Activated CD4-positive, CD25-positive, alpha-beta regulatory T cell treated with anti-CD3 and anti-CD28 coated beads, Interleukin-2, amount 50 U/mL, for 24 hours (primary cell): ENCODE measurements around the gene PEX26.
A peak's percentile ranks its signal among the peaks of the same experiment; 100 is the strongest.
"Not testable (repeated sequence)": the region's sequence is repeated elsewhere in the genome, so short reads cannot be mapped to it uniquely, and the experiment has no call there.

Source experiments
- ATAC-seq, 2 donors: fragments of 150-1000 bp; cut with Tn5 transposase; one replicate each; pipeline ENCODE4 v1.10.0; 2021; ENCODE audit warnings: mild to moderate bottlenecking in 1 of 2, moderate library complexity in 1 of 2

Gene PEX26

GRCh38 chr22:18077639-18078328 lies at the start of gene PEX26:
TSS of gene PEX26 (plus strand) at chr22:18077990. CDS start at chr22:18078377, 387 bp downstream.
- peak; percentile 99 for ATAC-seq

GRCh38 chr22:18028817-18029527 lies 48.8 kb upstream of the PEX26 start:
- no peak for ATAC-seq

- ATAC-seq: no peak
Observed at GRCh38 chr22:18029686-18030267, 48.0 kb upstream of the PEX26 start.

- no peak for ATAC-seq
Observed at GRCh38 chr22:18031695-18032454, 45.9 kb upstream of the PEX26 start.

GRCh38 chr22:18032455-18033101 lies 45.2 kb upstream of the PEX26 start:
- no peak for ATAC-seq

GRCh38 chr22:18033204-18033998 lies 44.4 kb upstream of the PEX26 start:
- ATAC-seq: no peak

GRCh38 chr22:18034076-18034475 lies 43.7 kb upstream of the PEX26 start:
- ATAC-seq: no peak

GRCh38 chr22:18035751-18036150 lies 42.0 kb upstream of the PEX26 start:
- no peak for ATAC-seq

GRCh38 chr22:18040898-18041297 lies 36.9 kb upstream of the PEX26 start:
- not testable (repeated sequence) for ATAC-seq

GRCh38 chr22:18042685-18043084 lies 35.1 kb upstream of the PEX26 start:
- ATAC-seq: no peak

GRCh38 chr22:18044548-18045271 lies 33.1 kb upstream of the PEX26 start:
- no peak for ATAC-seq

- ATAC-seq: no peak
Observed at GRCh38 chr22:18045794-18046193, 32.0 kb upstream of the PEX26 start.

- no peak for ATAC-seq
Observed at GRCh38 chr22:18048041-18048440, 29.7 kb upstream of the PEX26 start.

GRCh38 chr22:18048441-18048898 lies 29.3 kb upstream of the PEX26 start:
- no peak for ATAC-seq

GRCh38 chr22:18050065-18050464 lies 27.7 kb upstream of the PEX26 start:
- no peak for ATAC-seq

- not testable (repeated sequence) for ATAC-seq
Observed at GRCh38 chr22:18051113-18051512, 26.7 kb upstream of the PEX26 start.

GRCh38 chr22:18053216-18053946 lies 24.4 kb upstream of the PEX26 start:
- not testable (repeated sequence) for ATAC-seq

GRCh38 chr22:18055619-18056160 lies 22.1 kb upstream of the PEX26 start:
- ATAC-seq: no peak

- ATAC-seq: no peak
Observed at GRCh38 chr22:18056161-18056666, 21.6 kb upstream of the PEX26 start.
